ENCODE measurements around the gene GALNT2.

GALNT2 gene

DNA sequence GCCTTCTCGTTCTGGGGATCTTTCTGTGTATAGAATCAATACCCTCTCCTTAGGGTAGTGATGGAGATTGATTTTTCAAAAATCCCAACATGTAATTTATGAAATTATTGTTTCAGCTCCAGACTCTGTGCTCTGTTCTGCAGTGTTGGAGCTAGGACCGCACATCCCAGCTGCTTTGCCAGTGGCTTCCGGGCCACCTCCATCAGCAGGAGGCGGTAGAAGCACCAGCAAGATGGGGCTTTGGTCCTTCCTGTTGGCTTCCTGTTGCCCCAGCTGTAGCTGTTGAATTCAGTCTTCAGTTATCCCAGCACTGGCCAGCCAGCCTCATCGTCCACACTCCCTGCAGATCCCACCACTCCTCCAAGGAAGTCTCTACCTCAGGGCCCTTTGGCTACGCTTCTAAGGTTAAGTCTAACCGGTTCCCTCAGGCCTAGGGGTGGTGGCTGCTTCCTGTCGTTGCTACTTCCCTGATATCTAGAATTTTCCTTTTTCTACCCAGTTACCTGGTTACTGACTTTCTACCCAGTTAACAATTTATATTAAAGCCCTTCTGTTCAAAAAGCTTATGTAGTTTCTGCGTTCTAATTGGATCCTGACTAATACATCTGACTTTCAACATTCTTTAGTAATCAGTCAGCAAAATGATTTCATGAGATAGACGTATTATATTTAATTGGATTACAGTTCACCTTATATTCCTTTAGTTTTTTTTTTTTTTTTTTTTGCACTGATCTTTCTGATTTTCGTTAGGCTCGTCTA, 24.6 kb downstream of the GALNT2 start:
- DNase-seq (ENCODE audit: low spot score), result no peak

DNA sequence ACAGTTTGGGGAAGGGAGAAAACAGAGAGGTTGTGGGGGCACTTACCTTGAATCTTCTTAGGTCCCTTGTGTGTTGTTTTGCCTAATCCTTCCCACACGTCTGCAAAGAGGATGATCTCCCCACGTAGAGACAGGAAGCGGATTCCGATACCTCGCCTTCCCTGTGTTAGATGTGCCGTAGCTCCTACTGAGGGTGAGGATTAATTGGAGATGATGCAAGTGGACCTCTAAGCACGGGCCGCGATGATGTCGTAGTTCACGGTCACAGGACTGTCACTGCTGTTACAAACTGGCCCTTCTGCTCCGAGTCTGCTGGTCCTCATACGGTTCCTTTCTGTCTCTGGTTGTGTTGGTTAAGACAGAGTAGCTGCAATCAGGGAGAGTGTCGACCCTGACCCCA, 27.7 kb downstream of the GALNT2 start:
- DNase-seq (ENCODE audit: low spot score), result no peak

DNA sequence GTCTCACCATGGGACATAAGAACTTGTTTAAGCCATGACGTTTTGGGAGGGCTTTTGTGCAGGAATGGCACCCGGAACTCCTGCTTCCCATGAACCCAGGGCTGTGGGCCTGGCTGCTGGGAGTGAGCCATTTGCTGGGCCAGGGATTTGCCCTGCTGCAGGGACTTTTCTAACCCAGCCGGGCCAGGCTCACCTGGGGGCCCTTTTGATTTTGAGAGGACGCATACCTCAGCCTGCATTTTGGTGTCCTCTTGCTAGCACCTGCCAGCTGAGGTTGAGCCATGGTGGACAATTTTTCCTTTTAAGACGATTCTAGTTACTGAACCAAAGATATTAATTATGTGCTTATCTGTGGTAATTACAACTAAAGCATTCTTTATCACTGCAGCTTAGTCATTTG, 28.9 kb downstream of the GALNT2 start:
- no peak for DNase-seq (ENCODE audit: low spot score)

DNA sequence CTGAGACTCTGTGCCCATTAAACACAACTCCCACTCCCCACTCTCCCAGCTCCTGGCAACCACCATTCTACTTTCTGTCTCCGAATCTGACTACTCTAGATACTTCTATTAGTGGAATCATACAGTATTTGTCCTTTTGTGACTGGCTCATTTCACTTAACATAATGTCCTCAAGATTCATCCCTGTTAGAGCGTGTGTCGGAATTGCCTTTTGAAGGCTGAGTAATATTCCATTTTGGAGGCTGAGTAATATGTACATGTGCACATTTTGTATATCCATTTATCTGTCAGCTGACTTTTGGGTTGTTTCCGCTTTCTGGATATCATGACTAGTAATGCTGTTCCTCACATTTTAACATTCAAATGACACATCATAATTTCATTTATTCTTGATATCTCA, 30.3 kb downstream of the GALNT2 start:
- no peak for DNase-seq (ENCODE audit: low spot score)

DNA sequence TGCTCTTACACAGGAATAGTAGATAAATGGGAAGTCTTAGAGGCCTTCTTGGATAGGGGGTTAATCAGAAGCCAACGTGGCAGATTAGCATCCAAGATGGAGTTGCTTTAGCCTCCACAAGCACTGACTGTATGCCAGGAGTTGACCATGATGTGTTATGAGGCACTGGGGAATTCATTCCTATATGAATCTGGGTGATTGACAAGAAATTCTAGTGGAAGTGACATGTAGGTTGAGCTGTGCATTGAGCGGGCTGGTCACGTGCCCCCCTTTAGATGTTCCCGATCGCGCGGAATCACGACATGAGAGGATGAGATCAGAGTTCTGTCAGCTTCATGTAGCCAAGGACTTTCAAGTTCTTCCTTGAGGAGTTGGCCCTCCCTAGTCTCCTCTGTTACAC, 31.7 kb downstream of the GALNT2 start:
- no peak for DNase-seq (ENCODE audit: low spot score)

DNA sequence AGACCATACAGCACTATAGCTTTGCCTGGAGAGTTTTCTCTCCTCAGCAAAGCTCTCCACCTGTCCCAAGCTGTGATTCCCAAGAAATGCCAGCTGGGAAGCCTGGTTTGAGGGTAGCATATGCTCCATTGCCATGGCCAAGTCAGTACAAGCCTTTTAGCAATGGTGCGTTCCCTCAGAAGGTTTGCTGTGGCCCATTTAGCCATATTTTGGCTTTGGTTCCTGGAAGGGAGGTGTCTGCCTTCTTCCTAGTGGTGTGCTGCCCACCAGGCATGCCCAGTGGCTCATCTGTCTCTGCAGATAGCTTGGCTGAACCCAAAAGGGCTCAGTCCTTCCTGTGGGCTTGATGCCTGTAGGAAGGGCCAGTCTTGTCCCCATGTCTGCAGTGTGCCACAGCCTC, 32.4 kb downstream of the GALNT2 start:
- no peak for DNase-seq (ENCODE audit: low spot score)

DNA sequence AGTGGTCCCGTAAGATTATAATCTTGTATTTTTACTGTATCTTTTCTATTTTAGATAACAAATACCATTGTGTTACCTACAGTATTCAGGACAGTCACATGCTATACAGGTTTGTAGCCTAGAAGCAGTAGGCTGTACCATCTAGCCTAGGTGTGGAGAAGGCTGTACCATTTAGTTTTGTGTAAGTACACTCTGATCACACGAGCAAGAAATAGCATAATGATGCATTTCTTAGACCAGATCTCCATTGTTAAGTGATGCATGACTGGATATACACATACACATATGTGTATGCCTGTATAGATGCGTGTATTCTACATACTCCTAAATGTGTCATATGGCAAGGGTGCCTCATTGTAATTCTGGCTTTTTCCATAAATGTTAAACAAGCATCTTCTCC, 33.9 kb downstream of the GALNT2 start:
- no peak for DNase-seq (ENCODE audit: low spot score)

DNA sequence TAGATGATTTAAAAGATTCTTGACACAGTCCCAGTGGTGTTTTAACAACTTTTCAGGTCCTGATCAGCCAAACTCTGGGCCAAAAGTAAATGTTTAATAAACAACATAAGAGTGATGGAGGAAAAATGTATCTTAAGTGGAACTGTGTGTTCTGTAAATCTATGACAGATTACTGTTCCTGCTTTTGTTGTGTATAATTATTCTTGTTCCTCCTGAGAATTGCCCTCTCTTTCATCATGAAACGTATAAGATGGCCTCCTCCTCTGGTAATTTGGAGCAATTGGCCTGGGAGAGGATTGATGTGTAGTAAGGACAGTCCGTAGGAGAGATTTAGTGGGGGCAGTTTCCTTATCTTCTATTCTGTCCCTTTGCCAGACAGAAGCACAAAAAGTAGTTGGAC, 34.5 kb downstream of the GALNT2 start:
- DNase-seq (ENCODE audit: low spot score), result no peak

DNA sequence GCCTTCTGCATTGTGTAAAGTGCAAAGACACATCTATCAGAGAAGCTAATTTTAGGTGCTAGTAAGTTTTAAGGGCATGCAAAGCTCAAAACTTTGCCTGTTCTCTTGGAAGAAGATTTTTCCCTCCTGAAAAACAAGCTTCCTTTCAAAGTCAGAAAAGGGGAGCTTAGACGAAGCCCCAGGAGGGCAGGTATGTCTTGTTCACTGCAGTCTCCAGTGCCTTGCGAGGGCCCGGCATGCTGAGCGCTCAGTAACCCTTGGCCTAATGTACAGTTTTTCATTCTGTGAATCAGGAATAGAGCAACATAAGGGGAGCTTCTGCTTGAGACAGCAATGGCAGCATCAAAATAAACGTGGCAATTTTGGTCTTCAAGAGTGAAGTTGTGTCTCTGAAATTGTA, 35.0 kb downstream of the GALNT2 start:
- DNase-seq (ENCODE audit: low spot score), result no peak

DNA sequence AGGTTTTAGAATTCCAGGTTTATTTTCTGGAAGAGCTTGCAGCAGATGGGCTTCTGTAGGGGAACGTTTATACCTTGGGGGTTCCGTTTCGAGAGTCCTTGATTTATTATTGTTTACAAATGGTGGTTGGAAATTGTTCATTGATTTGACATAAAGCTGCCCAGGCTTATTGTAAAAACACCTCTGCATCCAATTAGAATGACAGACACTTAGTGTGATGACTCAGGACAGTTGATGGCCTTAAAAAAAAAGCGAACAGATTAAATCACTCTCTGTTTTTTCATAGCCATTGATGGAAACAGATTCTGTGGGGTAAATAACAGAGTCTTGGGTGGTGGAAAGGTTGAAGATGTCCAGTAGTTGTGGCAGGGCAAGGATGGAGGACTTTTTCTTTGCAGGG, 35.4 kb downstream of the GALNT2 start:
- DNase-seq (ENCODE audit: low spot score), result no peak

DNA sequence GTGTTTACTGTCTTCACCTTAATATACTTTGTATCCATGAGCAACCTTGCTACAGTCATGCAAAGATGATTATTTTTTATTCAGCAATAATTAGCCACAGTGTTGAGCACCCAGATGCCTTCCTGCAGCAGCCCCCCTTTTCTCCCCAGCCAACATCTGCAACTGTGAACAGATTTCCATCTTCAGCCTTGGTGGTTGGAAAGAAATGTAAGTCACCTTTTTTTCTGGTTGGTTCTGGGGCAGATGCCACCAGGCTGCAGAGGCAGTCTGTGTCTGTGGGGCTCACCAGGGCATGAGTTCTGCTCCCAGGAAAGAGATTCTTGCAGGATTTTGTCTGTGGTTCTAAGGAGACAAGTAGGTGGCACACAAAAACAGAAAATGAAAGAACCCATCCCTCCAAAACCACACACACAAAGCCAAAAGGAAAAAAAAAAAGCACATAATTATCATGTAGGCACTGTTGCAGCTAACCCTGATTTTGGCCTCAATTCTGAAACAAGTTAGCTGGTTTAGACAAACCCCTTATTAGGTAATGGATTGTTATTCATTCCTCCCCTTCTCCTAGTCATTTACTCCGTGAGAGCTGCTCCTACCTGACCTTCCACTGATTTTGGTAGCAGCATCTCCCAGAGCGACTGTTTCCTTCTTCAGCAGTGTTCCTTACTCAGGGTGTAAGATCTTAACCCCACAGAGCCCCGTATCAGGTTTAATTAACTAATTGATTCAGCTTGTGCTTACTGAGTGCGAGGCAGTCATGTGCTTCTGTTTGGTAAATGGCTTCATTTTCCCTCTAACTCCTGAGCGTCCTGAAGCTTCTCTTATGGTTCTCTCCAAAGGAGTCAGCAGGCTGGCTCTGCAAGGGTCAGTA, 36.5 kb downstream of the GALNT2 start:
- DNase-seq (ENCODE audit: low spot score), result no peak

DNA sequence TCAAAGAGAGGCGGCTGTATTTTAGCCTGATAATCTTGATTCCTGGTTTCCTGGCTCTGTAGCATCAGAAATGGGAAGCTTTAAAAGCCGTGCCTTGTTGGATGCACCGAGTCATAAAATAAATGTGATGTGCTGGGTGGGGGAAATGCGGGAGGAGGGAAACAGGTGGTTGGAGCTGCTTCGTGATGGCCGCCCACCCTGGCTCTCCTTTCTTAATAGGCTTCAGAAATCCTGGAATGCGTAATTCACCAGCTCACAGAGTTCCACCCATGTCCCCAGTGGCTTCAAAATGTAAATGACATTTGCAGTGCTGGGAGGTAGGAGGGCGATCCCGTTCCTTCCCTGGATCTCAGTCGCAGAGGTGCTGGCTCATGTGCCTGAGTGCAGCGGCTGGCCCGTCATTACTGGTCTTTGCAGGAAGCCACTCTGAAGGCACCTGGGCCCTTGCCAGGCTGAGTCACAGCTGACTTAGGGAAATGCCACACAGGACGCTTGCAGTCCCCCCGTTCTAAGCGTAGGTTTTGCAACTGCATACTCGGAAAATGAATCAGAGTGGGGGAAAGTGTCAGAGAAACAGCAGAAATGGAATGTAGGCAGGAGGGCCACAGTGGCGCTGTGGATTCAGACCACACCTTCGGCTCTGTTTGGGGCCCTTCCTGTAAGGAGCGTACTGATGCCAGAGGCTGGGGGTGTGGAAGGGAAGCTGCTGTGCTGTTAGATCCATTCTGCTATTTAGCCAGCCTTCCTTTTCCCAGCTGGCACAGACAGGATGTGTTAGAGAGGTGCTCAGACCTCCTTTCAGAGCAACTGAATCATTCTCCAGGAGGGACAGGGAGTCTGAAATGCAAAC, 37.6 kb downstream of the GALNT2 start:
- DNase-seq (ENCODE audit: low spot score), result peak; percentile 94

DNA sequence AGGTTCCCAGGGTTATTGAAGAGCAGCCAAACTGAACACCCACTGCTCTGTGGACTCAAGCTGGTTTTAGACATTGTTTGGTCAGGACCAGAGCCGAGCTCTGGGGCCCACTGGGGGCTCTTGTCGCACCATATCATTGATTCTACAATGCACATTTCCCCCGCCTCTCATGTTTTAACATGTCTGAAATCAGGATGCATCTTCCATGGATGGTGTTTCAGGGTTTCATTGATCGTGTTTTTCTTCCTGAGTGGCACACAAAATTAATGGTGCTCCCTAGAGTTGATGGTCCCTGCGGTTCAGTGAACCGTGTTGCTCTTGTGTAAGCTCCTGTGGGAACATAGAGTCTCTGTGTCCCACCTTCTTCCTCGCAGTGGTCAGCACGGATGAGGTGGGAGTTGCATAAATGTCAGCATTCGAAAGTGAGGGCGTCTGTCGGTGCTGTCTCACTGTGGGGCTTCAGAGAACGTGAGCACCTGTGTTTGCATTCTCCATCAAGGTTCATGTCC, 38.3 kb downstream of the GALNT2 start:
- DNase-seq (ENCODE audit: low spot score), result no peak

DNA sequence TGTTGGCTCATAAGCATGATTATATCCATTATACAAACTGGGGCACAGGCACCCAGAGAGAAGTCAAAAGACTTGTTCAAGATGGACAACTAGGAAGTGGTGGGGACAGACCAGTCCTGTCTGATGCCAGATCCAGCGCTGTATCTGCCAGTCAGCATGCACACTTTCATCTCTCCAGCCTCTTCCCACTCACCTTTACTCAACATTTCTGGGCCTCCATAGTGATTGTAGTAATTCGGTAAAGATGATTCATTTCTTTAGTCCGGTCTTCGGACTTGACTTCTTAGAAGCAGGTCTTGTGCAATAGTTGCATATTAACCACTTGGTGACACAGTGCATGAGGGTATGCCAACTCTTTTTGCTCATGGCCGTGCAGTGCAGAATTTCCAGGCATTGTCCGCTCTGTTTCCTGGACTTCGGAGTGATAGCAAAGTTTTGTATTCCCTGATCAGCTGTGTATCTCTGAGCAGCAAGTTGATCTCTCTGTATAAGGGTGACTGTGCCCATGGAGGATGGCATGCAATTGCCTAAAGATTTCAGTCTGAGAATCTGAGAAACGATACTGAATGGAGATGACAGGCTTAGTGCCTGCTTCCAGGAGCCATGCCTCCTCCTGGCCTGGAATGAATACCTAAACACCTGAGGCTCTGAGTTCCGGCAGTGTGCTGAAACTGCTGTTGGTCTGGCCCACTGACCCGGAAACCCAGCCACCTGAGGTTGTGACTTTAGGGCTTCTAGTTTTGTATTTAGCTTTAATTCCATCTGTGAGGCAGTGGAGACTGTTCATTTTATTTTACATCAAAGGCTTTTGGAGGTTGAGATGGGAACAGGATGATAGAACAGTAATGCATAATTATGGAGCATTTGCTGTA, 39.0 kb downstream of the GALNT2 start:
- peak; percentile 77 for DNase-seq (ENCODE audit: low spot score)

DNA sequence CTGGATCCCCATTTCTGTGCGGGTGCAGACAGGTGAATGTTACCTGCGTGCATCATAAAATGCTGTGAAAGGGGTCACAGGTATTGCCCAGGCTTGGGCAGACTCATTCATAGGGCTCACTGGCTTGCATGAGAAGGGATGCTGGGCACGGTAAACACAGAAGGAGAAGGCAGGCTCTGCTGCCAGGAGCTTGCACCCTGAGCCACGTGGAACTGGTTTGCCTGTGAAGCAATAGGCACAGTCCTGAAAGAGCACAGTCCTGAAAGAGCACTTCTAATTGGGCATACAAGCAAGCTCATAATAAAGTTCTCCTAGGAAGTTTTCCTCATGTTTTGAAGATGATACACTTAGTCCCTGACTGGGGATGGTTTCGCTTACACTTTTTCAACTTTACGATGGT, 40.9 kb downstream of the GALNT2 start:
- DNase-seq (ENCODE audit: low spot score), result no peak

DNA sequence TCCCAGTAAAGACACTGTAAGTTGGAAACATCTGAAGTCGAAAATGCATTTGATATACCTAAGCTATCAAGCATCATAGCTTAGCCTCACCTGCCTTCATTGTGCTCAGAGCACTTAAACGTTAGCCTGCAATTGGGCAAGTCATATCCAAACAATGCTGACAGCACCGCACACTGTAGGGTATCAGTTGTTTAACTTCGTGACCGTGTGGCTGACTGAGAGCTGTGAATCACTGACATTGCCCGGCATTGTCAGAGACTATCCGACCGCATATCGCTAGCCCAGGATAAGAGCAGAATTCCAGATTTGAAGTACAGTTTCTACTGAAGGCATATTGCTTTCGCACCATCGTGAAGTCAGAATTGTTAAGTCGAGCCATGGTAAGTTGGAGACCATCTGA, 41.5 kb downstream of the GALNT2 start:
- DNase-seq (ENCODE audit: low spot score), result no peak

DNA sequence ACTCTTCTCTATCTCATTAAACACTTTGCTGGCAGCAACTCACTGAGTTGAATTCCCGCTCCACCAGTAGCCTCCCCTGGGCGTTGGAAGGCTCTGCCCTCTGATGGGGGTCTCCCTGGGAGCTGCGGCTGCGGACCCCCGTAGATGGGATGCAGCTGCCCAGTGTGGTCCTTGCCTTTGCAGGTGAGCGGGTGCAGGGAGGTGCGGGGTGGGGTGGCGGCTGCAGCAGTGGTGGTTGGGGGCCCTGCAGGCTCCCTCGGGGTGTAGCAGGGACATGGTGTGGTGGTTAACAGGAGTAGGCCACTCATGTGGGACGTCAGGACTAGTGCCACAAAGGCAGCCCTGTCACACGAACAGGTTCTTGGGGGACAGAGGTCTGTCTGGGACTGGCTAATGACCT, 42.0 kb downstream of the GALNT2 start:
- no peak for DNase-seq (ENCODE audit: low spot score)

DNA sequence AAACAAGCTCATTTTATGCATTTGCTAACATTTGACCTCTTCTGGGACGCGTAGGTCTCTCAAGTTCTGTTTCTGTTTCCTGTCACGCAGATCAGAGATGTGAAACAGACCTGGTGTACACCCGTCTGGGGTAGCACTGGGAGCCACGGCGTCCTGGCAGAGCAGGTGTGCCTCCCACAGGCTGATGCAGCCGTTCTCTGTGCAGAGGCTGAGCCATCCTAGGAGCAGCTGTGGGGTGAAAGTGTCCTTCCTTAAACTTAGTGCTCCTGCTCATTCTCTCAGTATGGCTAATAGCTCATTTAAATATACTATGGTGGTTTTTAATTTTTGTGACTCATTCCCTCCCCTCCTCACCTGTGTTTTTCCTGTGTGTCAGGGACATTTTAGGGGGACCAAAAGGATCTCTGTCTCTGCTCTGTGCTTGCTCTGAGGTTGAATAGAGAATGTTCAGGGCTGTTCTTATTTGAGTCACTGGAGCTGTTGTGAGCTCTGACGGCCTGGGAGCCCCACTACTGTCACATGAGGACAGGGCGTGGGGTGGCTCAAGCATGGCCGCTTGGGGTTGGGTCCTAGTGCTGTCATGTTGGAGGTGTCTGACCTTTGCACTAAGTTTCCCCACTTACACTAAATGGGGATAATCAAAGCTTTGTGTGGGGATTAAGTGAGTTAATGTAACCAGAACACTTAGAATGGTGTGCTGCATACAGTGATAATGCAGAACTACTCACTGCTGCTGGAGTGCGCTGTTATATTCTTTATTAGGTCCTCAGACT, 43.0 kb downstream of the GALNT2 start:
- no peak for DNase-seq (ENCODE audit: low spot score)

DNA sequence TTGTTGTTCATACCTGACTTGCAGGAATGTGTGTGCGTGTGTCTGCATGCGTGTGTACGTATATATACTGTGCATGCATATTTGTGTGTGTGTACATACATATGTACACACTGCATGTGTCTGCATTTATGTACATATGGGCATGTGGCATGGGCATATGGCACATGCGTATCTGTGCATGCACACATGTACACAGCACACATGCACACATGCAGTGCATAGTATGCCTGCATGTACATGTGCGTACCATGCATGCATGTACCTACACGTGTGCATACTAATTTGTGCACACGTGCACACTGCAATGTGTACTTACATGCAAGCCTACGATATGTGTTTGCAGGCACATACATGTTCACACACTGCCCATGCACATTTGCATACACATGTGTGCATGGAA, 43.9 kb downstream of the GALNT2 start:
- no peak for DNase-seq (ENCODE audit: low spot score)

DNA sequence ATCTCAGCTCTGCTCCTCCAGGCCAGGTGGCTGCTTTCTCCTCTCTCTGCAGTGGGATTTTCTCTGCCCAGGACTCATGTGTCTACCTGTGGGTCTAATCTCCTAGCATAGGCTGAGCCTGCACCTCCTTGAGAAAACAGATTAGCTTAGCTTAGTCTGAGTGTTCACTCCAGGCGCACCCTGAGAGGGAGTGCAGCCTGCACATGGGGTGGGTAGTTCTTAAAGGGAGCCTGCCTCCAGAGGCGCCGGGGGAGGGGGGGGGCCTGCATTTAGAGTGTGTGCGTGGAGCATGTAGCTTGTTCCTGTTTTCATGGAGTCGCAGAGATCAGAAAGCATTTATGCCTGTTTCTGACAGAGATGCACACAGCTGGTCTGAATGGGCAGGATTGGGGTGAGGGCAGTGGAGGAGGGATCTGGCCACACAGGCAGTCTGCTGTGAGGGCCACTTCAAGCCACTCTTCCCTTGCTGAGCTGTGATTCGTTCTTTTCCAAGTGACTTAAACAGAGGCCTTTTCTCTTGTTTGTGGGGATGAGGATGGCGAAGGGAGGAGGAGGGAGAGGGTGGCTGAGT, 45.2 kb downstream of the GALNT2 start:
- no peak for DNase-seq (ENCODE audit: low spot score)
